HCT116 (cell line): ENCODE measurements around the gene EPHA1. TPM values are rescaled to one million over a fixed set of nuclear protein-coding genes. Genes with fewer than 3 reads are reported as not detected.

Source experiments
- ATAC-seq: fragments of 200-7000 bp; cut with Tn5 transposase; 2 replicates; pipeline ENCODE4 v1.9.1; 2020; ENCODE audit warnings: mild to moderate bottlenecking, moderate library complexity
- BruUV-seq: library from RNA; stranded (reverse); fragments of 400-500 nt; replicated peaks from 2 replicates; lab custom pipeline; 2021; lab: Mats Ljungman, UMichigan
- CTCF ChIA-PET: fragments of 300-600 bp; sonication (Branson Sonifier 250); formaldehyde crosslinking; loops from one replicate; lab custom pipeline; 2021; ENCODE audit warnings: antibody characterized with exemption; lab: Charles Lee
- POLR2A ChIA-PET: fragments of 300-600, 350-600 bp; sonication (Branson Sonifier 250); formaldehyde crosslinking; loops from one replicate; lab custom pipeline; 2021; ENCODE audit warnings: antibody characterized with exemption; lab: Charles Lee
- RAD21 ChIA-PET, 2 experiments: fragments of 300-600 bp; sonication (Branson Sonifier 250); formaldehyde crosslinking; loops; one replicate each; lab custom pipeline; 2023; ENCODE audit warnings: low total read pairs in 2 of 2; ENCODE audit not compliant: uncharacterized antibody in 2 of 2, unreplicated experiment in 2 of 2, low non-redundant PET in 1 of 2; lab: Charles Lee
- DNase-seq: peaks from one replicate; pipeline ENCODE4 v3.0.0-alpha.2; 2010; ENCODE audit warnings: low read depth, low spot score
- H2AFZ ChIP-seq: fragments of 200-600 bp; shearing (Covaris generic), sonication (generic); 2 replicates; pipeline ENCODE4 v1.6.1; 2017; ENCODE audit warnings: low read depth, mixed run types, mixed read lengths, antibody characterized with exemption, low read length; ENCODE audit not compliant: poor library complexity, severe bottlenecking
- H3K27ac ChIP-seq: 2 replicates; pipeline ENCODE4 v1.5.1; 2012; ENCODE audit warnings: low read depth, low read length
- H3K27me3 ChIP-seq: fragments of 200-600 bp; sonication (generic); 2 replicates; pipeline ENCODE4 v1.6.1; 2016; ENCODE audit warnings: mixed run types, low read length, mixed read lengths; ENCODE audit not compliant: insufficient read depth
- H3K36me3 ChIP-seq, 2 experiments: fragments of 200-500 bp in 1 of 2; fragments of 200-600 bp in 1 of 2; sonication (Bioruptor generic) in 1 of 2; sonication (generic) in 1 of 2; 2 replicates each; pipeline versions ENCODE4 v1.5.1 to v1.6.1; 2014 to 2016; ENCODE audit warnings: low read length in 2 of 2, inconsistent platforms in 1 of 2, mixed read lengths in 1 of 2, mixed run types in 1 of 2; ENCODE audit not compliant: insufficient read depth in 2 of 2, control insufficient read depth in 1 of 2
- H3K4me1 ChIP-seq, 2 experiments: fragments of 200-600 bp in 1 of 2; sonication (generic) in 1 of 2; 2 replicates each; pipeline versions ENCODE4 v1.5.1 to v1.6.1; 2012 to 2017; ENCODE audit warnings: low read length in 2 of 2, inconsistent platforms in 1 of 2, mild to moderate bottlenecking in 1 of 2, mixed read lengths in 1 of 2, mixed run types in 1 of 2, moderate library complexity in 1 of 2; ENCODE audit not compliant: insufficient read depth in 2 of 2, control insufficient read depth in 1 of 2
- H3K4me2 ChIP-seq: fragments of 200-600 bp; sonication (generic); 2 replicates; pipeline ENCODE4 v1.6.1; 2017; ENCODE audit warnings: mixed run types, low read length, mixed read lengths
- H3K4me3 ChIP-seq, 2 experiments: fragments of 200-600 bp in 1 of 2; sonication (generic) in 1 of 2; replicated peaks in 1 of 2; 2 replicates each; pipeline ENCODE4 v1.5.1; 2011 to 2016; ENCODE audit warnings: low read length in 2 of 2, control low read depth in 1 of 2, low read depth in 1 of 2, mild to moderate bottlenecking in 1 of 2, mixed read lengths in 1 of 2, mixed run types in 1 of 2
- H3K79me2 ChIP-seq: fragments of 200-600 bp; sonication (generic); 2 replicates; pipeline ENCODE4 v1.6.1; 2017; ENCODE audit warnings: mild to moderate bottlenecking, mixed run types, low read length, moderate library complexity, mixed read lengths; ENCODE audit not compliant: insufficient read depth
- H3K9ac ChIP-seq: fragments of 200-600 bp; sonication (generic); 2 replicates; pipeline ENCODE4 v1.6.1; 2016; ENCODE audit warnings: low read length, mixed read lengths
- H3K9me2 ChIP-seq: fragments of 200-600 bp; sonication (generic), shearing (Covaris generic); 2 replicates; pipeline ENCODE4 v1.6.1; 2017; ENCODE audit warnings: mixed run types, mild to moderate bottlenecking, moderate library complexity; ENCODE audit not compliant: insufficient read depth
- H3K9me3 ChIP-seq, 2 experiments: fragments of 200-500 bp in 1 of 2; fragments of 200-600 bp in 1 of 2; sonication (Bioruptor generic) in 1 of 2; sonication (generic) in 1 of 2; 2 replicates each; pipeline ENCODE4 v1.6.1; 2014 to 2017; ENCODE audit warnings: low read length in 2 of 2, mixed read lengths in 2 of 2, inconsistent platforms in 1 of 2, low read depth in 1 of 2, mild to moderate bottlenecking in 1 of 2, mixed run types in 1 of 2, moderate library complexity in 1 of 2; ENCODE audit not compliant: control insufficient read depth in 1 of 2, insufficient read depth in 1 of 2
- H4K20me1 ChIP-seq: fragments of 200-600 bp; sonication (generic), shearing (Covaris generic); 2 replicates; pipeline ENCODE4 v1.6.1; 2017; ENCODE audit warnings: mixed run types, mild to moderate bottlenecking, moderate library complexity; ENCODE audit not compliant: insufficient read depth
- CBX3 ChIP-seq: IDR thresholded peaks from 2 replicates; pipeline ENCODE4 v1.6.1; 2012; ENCODE audit warnings: low read depth
- JUND ChIP-seq: IDR thresholded peaks from 2 replicates; pipeline ENCODE4 v1.6.1; 2012
- SIN3A ChIP-seq: IDR thresholded peaks from 2 replicates; pipeline ENCODE4 v1.6.1; 2012; ENCODE audit warnings: low read depth
- SP1 ChIP-seq: IDR thresholded peaks from 2 replicates; pipeline ENCODE4 v1.6.1; 2012; ENCODE audit warnings: low read depth
- TCF7L2 ChIP-seq: IDR thresholded peaks from 2 replicates; pipeline ENCODE4 v1.7.0; 2011; ENCODE audit warnings: borderline replicate concordance, inconsistent platforms; ENCODE audit not compliant: insufficient read depth, insufficient read length; ENCODE audit errors: extremely low read depth
- ZNF274 ChIP-seq: fragments of 200-500 bp; sonication (Bioruptor generic); IDR thresholded peaks from 2 replicates; pipeline ENCODE4 v1.6.1; 2014; ENCODE audit warnings: mild to moderate bottlenecking, low read depth, low read length, inconsistent platforms
- intact Hi-C: fragments of 100-400 bp; cut with micrococcal nuclease; formaldehyde crosslinking; loops from 2 replicates; pipeline ENCODE4 v1.10.0; 2022
- total RNA-seq: library from RNA; stranded (reverse); gene quantifications from one replicate; pipeline ENCODE4 v1.2.1, GENCODE V29; 2021; ENCODE audit not compliant: unreplicated experiment
- TF ChIP-seq, protein P1 (sequence below): IDR thresholded peaks from 2 replicates; pipeline ENCODE4 v1.6.1; 2011; ENCODE audit warnings: mild to moderate bottlenecking, low read length, moderate library complexity; ENCODE audit not compliant: insufficient replicate concordance; ENCODE audit errors: extremely low read depth
- TF ChIP-seq, protein P2 (sequence below), 3 experiments: fragments of 200-600 bp in 1 of 3; sonication (generic) in 1 of 3; IDR thresholded peaks in 2 of 3; conservative IDR thresholded peaks in 1 of 3; 2 replicates each; pipeline ENCODE4 v1.5.1; 2012 to 2017; ENCODE audit warnings: low read depth in 2 of 3, low read length in 2 of 3, antibody characterized with exemption in 1 of 3, borderline replicate concordance in 1 of 3, control low read depth in 1 of 3, mild to moderate bottlenecking in 1 of 3, mixed read lengths in 1 of 3, mixed run types in 1 of 3, moderate library complexity in 1 of 3; ENCODE audit not compliant: insufficient read depth in 1 of 3

The EPHA1 gene
- total RNA-seq, 1 experiment from 2014 or later, result 29.9 TPM

DNA sequence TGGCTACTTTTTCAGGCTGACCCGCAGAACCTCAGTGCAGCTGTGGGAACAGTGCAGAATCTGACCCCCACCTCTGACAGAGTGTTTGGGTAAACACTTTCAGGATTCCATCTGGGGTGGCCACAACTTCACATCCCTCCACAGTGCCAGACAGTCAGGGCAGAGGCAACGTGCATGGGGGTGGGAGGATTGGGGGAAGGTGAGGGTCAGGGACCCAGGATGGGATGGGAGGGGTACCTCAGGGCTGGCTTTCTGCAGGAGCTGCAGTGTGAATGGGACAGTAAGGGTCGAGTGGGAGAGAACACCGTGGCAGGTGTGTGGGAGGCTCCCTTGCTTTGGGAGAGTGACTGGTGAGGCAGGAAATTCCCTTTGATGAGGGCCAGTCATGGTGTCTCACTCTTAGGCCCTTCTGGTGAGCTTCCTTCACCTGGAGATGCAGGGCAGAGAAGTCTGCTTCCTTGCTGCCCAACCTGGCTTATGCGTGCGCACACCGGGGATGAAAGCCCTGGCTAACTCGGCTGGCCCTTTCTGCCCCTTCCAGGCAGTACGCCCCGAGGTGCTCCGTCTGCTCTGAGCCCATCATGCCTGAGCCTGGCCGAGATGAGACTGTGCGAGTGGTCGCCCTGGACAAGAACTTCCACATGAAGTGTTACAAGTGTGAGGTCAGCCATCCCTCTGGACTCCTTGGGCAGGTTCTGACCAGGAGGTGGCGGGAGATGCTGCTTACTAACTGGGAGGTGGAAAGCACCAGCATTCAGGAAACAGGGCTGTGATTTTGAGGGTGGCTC, 19.1 kb downstream of the EPHA1 start:
- intact Hi-C loops, result no loop called here
- ChIA-PET CTCF (interaction anchor here (2.1 kb wide), 1 partner anchor 9 kb away, joined by 7 read pairs; no protein-coding TSS in a partner anchor), RAD21 (no interaction called here), POLR2A (no interaction called here)
- Histone ChIP-seq H3K27ac (no peak overlapping the region), H3K27me3 (no peaks in the 10 kb centered on the region), H4K20me1 (no peaks in the 10 kb centered on the region), H3K4me2 (no peak overlapping the region), H3K79me2 (peaks cover 38% of the 10 kb centered on the region), H3K9me2 (no peaks in the 10 kb centered on the region), H3K9me3 (no peaks in the 10 kb centered on the region), H2AFZ (no peak overlapping the region), H3K9ac (no peak overlapping the region), H3K36me3 (peaks cover 11 to 39% of the 10 kb centered on the region in 2 experiments; a peak in 3 of 4 replicates), H3K4me1 (no peaks in the 10 kb centered on the region), H3K4me3 (no peak overlapping the region)
- no TSS peak for BruUV-seq
- ATAC-seq, result no peak
- TF ChIP-seq, protein P1, sequence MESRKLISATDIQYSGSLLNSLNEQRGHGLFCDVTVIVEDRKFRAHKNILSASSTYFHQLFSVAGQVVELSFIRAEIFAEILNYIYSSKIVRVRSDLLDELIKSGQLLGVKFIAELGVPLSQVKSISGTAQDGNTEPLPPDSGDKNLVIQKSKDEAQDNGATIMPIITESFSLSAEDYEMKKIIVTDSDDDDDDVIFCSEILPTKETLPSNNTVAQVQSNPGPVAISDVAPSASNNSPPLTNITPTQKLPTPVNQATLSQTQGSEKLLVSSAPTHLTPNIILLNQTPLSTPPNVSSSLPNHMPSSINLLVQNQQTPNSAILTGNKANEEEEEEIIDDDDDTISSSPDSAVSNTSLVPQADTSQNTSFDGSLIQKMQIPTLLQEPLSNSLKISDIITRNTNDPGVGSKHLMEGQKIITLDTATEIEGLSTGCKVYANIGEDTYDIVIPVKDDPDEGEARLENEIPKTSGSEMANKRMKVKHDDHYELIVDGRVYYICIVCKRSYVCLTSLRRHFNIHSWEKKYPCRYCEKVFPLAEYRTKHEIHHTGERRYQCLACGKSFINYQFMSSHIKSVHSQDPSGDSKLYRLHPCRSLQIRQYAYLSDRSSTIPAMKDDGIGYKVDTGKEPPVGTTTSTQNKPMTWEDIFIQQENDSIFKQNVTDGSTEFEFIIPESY, result no peak
- TF ChIP-seq CBX3 (no peak), ZNF274 (no peak), SP1 (no peak), TCF7L2 (no peak), JUND (no peak), SIN3A (no peak)
- TF ChIP-seq, protein P2, sequence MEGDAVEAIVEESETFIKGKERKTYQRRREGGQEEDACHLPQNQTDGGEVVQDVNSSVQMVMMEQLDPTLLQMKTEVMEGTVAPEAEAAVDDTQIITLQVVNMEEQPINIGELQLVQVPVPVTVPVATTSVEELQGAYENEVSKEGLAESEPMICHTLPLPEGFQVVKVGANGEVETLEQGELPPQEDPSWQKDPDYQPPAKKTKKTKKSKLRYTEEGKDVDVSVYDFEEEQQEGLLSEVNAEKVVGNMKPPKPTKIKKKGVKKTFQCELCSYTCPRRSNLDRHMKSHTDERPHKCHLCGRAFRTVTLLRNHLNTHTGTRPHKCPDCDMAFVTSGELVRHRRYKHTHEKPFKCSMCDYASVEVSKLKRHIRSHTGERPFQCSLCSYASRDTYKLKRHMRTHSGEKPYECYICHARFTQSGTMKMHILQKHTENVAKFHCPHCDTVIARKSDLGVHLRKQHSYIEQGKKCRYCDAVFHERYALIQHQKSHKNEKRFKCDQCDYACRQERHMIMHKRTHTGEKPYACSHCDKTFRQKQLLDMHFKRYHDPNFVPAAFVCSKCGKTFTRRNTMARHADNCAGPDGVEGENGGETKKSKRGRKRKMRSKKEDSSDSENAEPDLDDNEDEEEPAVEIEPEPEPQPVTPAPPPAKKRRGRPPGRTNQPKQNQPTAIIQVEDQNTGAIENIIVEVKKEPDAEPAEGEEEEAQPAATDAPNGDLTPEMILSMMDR (IDR thresholded peaks at IDR 0.05 in 2 of 3, conservative IDR thresholded peaks at IDR 0.05 in 1 of 3; ENCODE audit: borderline replicate concordance in 1 of 3, insufficient read depth in 1 of 3, low read depth in 2 of 3, low read length in 2 of 3), result 0 out of 6 replicates have a peak, but pooled peaks of 1 of the 3 experiments have one; percentile 11
- no peak for DNase-seq
